CD4-positive, alpha-beta T cell treated with Interferon alpha-2 for 1 hour (primary cell): ENCODE measurements around the gene FAM43A.

Experiments used
- DNase-seq, 2 donors: peaks; one replicate each; pipeline ENCODE4 v3.0.0-alpha.2; 2020 to 2022

The FAM43A gene, protein sequence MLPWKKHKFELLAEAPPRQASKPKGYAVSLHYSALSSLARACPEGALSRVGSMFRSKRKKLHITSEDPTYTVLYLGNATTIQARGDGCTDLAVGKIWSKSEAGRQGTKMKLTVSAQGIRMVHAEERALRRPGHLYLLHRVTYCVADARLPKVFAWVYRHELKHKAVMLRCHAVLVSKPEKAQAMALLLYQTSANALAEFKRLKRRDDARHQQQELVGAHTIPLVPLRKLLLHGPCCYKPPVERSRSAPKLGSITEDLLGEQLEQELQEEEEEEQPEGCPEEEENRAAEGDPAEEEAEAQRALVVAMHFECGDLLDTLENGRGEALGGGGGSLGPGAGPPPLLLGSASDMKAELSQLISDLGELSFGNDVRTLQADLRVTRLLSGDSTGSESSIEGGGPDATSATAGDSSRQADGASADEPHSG

DNA sequence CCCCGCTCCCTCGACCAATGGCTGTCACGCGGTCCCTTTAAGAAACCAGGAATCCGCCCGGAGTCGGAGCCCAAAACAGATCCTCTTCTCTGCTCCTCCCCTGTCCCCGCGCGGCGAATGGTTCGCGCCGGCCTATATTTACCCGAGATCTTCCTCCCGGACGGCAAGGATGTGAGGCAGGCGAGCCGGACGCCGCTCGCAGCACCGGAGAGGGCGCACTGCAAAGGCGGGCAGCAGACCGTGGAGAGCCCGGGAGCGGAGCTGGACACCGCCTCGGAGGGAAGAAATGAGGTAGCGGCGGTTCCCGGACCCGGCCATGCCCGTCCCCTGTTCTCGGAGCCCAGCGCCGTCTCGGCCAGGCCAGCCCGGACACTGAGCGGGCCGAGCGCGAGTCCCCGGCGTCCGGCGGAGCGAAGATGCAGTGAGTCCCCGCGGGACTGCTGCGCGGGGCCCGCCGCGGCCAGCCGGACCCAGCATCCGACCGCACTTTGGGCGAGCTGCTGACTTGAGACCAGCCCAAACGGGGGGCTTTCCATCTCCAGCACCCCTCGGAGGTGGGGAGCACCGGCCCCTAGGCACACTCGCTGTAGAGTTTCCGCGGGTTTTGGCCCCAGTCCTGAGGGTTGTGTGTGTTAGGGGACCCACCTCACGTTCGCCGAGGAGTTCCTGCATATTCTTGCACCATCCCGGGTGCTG lies at the start of gene FAM43A:
Gene FAM43A, plus strand, starts transcription at position 166 of the 696 bp plus-strand sequence. CDS start 944 bp downstream, outside the sequence.
- peak; percentile 86 to 88 for DNase-seq

DNA sequence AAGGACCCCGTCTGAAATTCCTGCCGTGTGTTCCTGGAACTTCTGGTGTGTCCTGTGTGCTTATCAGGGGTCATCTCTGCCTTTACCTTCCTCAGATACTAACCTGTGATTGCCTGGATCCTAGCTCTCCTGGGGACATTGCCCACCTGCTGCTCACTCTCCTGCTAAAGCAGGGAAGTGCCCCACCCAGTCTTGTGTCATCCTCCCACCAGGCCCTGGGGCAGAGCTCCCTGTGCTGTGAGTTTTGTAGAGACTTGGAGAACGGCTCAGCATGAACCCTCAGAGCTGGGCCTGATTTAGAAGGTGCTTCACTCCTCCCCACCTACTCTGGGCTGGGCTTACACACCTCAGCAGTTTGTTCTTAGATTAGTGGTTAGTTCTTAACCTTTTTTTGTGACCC lies 48.6 kb upstream of the FAM43A start:
- no peak for DNase-seq

DNA sequence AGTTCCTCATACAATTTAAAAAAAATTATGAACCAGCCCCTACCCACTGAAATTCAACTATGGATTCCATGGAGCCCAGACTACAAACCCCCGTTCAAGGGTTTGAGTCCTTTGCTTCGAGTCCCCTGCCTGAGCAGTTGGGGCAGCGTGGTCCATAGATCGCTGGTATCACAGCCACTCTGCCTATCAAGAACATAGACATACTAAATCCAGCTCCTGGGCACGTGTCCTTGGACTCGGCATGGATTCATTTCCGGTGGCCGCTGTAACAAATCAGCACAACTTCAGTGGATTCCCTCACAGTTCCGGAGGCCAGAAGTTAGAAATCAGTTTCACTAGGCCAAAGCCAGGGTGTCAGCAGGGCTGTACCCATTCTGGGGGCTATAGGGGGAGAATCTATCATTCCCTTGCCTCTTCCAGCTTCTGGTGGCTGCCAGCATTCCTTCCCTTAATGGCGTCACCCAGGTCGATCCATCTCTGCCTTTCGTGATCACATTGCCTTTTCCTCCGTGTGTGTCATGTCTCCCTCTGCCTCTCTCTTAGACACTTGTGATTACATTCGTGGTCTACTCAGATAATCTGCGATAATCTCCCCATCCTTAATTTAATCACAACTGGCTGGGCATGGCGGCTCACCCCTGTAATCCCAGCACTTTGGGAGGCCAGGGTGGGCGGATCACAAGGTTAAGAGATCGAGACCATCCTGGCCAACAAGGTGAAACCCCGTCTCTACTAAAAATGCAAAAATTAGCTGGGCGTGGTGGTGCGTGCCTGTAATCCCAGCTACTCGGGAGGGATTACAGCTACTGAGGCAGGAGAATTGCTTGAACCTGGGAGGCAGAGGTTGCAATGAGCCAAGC lies 47.9 kb upstream of the FAM43A start:
- DNase-seq: no peak

DNA sequence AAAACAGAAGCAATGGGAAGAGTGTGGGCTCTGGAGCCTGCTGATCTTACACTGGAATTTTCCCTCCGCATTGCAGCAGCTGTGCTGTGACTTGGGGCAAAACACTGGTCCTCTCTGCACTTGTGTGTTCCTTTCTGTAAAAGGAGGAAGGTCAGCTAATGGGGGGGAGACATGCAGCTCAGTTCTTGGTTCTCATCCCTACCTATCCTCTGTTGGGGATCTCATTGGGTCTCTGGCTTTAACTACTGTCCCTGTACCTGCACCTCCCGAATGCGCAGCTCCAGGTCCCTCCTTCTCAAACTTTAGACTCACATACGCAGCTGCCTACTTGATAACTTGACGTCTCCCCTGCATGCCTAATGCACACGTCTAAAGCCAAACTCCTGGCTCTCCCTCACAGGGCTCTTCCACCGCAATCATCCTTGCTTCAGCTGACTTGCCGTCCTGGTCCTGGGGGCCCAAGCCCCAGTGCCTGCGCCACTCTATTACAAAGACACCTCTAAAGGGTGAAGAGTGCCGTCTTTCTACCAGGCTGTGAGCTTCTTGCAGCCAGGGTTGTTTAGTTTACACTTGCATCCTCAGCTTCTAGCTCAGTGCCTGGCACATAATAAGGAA lies 46.6 kb upstream of the FAM43A start:
- DNase-seq: no peak

DNA sequence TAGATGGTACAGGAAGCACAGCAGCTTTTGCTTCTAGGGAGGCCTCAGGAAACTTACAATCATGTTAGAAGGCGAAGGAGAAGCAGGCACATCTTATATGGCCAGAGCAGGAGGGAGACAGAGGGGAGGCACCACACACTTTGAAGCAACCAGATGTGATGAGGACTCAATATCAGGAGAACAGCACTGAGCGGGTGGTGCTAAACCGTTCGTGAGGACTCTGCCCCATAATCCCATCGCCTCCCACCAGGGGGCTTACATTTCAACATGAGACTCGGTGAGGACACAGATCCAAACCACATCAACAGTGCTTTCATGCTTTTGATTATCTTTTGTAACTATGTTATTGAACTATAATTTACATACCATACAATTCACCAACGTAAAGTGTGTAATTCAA lies 44.9 kb upstream of the FAM43A start:
- peak; percentile 22 to 27 for DNase-seq

DNA sequence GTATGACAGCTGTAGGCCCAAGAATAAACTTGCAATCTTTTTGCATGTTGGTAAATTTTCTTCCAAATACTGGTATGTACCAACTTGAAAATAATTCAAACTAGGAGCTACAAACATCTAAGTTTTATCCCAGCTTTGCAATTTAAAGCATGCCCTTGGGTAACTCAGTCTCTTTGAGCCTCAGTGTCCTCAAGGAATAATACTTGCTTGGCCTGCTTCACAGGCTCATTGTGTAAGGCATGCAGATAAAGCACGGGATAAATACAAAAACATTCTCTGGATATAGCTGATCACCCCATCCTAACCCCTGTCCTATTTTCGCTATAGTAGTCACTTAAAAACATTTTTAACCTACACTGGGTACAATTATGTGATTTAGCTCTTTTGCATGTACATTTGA lies 42.9 kb upstream of the FAM43A start:
- no peak for DNase-seq

DNA sequence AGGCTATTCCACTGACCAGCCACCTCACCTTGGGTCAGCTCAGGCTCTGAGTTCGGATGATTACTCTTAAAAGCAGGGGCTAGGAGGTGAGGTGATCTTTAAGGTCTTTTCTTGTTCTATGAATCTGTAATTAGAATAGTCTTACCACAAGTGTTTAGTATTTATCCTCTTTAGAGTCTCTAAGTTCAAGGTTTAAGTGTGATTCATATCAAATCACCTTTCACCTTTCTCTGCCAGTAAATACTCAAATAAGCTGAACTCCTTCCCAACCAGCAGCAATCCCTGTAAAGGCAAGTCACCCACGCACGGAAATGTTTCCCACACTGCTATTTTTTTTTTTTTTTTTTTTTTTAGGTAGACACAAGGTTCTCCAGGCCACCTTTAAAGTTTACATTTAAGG lies 37.9 kb upstream of the FAM43A start:
- no peak for DNase-seq

DNA sequence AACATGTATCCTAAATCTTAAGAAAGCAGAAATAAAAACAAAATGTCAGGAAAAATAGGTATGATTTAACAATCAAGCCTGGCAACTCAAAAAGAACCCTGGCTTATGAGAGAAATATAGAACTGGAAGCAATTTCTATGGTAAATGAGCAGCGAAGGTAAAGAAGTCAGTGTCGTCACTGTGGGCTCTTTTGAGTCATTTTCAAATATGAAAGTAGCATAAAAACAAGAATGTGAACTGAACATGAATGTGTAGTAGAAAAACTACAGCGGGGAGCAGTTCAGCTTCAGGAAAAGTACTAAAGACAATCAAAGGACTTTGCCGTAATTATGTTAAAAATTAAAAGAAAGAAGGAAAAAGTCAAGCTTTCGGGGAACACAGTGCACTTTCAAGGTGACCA lies 31.2 kb upstream of the FAM43A start:
- DNase-seq: no peak

DNA sequence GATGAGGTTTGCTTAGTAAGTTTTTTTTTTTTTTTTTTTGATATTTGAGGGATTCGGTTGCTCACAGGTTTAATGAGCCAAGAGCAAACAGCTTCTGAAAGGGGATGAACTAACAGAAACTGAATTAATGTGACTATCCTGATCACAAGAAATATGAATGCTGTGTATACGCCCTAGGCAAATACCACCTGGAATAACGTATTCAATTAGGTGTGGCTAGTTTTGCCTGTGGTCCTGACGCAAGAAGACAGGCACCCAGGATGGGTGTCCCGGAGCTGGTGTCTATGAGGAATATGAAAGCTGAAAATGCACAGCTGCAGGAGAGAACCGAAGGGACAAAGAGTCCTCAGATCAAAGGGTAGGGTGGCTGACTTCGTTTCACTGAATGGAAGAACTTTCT lies 28.2 kb upstream of the FAM43A start:
- DNase-seq: no peak

DNA sequence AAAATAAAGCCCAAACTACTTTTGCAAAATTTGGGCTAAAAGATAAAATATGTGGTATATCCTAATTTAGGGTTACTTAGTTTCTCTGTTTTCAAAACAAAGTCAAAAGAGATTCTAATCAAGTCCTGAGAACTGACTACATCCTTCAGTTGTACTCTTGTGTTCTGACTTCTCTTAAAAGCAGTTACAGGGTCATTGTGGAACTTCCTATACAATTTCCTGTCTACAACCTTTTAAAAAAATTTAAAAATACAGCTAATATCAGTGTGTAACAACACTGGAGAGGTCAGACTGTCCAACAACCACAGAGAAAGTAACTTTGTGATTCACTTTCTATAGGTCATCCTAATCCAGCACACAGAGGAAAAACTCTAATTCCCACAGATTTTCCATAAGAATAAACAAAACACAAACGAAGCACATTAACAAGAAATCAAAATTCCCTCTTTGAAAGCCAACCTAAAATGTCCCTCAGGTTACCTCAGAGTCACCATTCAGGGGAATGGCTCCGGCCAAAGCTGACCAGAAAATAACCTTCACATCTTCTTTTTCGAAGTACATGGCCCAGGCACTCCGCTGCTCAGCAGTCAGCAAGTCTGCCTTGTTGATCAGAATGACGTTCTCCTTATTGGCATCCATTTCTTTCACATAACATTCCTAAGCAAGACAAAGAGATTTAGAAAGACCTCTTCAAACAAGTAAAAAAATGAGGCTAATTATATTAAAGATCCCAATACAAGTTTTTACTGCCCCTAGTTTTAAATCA lies 27.0 kb upstream of the FAM43A start:
- no peak for DNase-seq

DNA sequence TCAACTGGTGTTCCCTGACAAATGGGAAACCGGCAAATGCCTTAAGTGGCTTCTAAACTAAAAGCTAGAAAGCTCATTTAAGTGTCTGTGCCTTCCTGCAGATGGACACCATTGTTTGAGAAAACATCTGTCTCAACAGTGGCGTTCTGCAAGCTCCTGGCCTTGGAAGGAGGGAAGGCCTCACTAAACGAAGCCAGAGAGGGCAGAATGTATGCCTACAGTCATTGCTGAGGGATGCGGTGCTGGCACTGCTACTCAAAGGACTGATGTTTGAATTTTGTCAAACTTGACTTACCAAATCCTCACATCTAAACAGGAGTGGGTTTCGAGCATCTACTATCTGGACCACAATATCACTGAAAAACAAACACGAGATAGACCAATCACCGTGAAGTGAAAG lies 25.9 kb upstream of the FAM43A start:
- no peak for DNase-seq

DNA sequence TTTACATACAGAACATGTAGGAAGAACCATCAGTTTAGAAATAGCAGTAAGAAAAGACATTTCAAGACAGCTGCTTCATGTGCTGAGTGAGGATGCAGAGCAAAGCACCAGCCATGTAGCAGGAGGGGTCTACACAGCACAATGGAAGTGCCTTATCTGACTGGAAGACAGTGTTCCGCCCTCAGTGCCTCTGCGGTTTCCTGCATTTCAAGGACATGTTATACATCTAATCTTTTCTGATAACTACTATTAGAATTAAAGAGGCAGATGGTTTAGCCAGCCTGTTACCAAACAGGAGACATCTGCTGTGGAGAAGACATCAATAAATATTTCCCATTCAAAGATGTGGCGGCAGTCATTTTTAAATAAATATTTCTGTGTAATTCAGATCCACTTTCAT lies 24.3 kb upstream of the FAM43A start:
- no peak for DNase-seq

DNA sequence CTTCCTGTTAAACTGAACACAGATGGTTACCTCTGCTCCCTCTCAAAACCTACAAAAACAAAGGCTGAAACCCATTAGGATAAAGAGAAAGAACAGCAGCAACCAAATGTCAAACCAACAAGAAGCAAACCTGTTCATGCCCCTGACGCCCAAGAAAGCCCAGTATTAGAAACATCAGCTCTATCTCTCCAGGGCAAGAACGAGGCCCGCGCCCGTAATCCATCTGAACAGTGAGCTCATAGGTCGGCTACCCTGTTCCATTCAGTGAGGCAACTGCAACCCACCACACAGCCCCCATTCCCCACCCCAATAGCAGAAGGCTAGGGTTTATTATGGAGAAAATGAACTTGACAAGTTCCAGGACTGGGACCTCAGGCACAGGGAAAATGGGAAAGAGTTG lies 23.7 kb upstream of the FAM43A start:
- DNase-seq: no peak

DNA sequence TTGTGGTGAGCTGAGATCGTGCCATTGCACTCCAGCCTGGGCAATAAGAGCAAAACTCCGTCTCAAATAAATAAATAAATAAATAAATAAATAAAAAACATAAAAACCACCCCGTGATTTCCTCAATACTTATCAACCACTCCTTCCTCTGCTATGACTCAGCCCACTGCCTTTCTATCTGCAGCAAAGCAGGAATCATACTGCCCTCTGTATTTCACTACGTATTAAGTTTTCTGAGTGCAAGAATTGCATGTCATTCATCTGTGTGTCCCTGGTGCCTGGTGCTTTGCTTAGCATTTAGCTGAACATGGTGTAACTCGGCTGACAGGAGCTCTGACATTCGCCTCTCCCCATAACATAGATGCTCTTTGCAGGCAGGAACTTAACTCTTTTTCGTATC lies 20.8 kb upstream of the FAM43A start:
- no peak for DNase-seq

DNA sequence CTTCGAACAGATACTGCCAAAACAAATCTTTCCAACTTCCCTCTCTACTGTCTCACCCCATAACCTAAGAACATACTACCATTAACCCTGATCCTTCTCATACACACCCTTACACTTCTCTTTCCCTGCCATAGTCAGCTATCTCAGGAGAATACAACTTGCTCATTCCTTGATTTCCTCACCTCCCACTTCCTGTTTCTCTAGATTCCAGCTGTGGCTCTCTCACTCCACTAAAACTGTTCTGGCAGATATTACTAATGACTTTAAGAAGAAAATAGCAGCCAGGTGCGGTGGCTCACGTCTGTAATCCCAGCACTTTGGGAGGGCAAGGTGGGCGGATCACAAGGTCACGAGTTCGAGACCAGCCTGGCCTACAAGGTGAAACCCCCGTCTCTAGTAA lies 18.3 kb upstream of the FAM43A start:
- DNase-seq: no peak

DNA sequence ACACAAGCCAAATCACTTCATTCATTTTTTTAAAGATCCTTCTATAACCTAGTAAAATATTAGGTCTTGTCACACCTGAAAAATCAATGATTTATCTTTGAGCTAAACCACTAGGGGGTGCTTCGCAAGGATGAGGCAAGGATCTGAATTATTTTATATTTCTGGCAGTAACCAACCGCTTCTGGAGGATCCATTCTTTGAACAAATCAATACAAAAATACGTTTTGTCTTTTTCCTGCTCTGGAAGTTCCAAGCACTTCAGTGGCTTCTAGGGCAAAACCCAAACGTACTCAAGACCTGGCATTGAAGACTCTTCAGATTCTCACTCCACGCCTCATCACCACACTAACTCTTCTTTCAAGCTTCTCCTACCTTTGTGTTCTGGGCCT lies 14.2 kb upstream of the FAM43A start:
- DNase-seq: peak; percentile 33 to 70

DNA sequence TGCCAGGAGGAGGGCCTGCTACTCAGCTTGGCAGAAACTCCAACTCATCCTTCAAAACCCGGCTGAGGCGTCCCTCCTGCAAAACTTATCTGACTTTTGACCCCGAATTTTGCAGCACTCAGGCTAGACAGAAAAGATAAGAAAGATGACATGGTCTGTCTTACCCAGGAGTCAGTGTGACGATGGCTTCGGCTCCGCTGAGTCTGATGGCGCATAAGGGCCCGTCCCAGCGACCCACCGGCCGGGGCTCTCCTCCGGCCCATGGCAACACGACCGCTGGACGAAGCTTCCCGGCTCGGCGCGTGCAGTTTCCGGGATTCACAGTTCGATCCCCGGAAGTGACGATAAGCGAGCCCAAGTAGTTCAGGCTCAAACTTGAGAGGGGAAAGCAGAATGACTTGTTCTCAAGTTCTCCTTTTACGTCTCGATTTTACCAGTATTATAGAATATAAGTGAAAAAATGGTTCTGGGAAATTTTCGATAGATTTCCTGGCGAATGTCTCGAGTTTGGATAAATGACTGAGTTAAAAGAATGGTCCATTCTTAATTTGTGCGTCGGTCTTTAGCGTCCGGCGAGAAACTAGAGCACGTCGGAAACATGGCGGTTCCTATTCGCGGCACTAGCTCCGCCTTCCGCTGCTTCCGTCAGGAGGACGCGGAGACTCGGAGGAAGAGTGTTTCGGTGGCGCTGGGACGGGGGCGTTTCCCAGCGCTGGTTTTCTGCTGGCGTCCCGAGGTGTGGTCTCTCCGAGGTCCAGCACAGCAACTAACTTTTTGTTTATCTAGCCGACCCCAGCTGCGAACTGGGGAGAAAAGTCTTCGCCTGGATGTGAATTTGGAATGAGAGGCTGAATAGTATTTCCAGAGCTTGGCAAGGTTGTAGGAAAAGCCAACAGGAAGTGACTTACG lies 13.5 kb upstream of the FAM43A start, which contains the start of gene LSG1:
Gene LSG1, minus strand, starts transcription at position 292 of the 909 bp plus-strand sequence. Its CDS starts 29 bp downstream, at position 263.
- peak; percentile 89 to 93 for DNase-seq

DNA sequence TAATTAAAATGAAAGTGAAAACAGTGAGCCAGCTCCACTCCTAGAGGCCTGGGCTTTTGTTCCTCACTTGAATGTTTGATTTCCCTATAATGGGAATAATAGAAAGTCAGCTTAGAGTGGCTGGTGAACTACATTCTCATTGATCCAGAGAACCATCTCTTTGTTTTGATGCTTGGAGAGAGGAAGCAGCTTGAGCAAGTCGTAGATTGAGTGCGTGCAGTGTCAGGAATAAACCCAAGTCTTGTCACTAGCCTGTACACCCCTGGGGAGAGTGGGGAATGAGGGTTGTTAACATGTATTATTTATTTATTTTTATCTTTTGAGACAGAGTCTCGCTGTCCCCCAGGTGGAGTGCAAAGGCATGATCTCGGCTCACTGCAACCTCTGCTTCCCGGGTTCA lies 12.8 kb upstream of the FAM43A start:
- no peak for DNase-seq

DNA sequence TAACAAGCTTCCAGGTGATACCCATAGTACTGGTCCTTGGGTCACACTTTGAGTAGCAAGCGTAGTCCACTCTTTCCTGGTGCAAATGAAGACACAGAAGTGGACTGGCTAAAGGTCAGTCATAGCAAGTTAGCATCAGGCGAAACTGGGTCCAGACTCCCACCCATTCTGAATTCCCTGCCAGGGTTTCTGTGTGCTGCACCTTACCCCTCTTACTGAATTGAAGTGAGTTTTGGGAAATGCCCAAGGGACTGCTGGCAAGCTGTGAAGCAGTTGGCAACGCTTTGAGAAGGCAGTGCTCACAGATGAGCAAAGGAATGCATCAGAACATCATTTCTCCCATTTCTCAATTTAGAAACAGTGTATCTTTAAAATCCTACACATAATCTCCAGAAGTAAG lies 11.9 kb upstream of the FAM43A start:
- DNase-seq: no peak

DNA sequence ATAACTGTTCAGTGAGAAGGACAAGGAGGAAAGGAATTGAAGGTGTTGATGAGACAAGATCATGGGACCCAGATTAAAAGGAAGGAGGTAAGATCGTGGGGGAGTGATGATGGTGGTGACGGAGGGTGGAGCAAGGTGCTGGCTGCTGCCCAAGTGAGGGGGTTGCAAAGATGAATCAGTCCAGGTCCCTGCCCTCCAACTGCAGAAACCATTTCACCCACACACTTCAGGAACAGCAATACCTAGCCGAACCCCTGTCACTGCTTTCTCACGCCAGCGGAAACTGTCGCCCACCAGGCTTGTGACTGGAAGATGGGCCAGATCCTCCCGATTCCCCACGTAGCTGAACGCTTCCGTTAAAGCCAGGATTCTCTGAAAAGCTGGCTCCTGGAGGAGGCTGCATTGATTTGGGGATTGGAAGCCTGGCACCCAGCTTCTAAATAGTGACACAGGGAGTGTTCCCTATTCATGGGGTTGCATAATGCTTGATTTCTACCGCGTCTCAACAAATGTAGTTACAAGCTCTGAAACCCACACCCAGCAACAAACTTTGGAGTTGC lies 10.5 kb upstream of the FAM43A start:
- no peak for DNase-seq

DNA sequence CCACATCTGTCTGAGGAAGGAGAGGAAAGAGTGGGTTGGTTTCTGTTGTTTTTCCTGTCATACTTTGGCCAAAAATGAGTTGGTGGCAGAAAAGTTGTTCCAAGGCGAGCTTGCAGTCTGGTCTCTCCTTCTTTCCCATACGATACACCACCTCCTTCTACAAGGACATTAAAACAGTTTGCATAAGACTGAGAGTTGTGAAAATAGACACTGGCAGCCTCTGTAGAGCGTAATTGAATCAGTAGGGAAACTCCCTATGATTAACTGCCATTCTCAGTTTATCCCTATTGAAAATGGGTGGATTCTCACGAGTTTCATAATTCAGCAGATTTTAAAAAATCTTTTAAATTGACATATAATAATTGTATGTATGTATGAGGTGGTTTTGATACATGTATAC lies 10.0 kb upstream of the FAM43A start:
- no peak for DNase-seq
